Measurements from ENCODE around the gene OTOG. TPM values are rescaled to one million over a fixed set of nuclear protein-coding genes. Genes with fewer than 3 reads are reported as not detected.

The OTOG gene
- total RNA-seq, 1 donor from 2014 or later, result 1.5 TPM

GRCh38 chr11:17686231-17686980, 139.3 kb downstream of the OTOG start:
- Mint-ChIP-seq H3K9me3 (ENCODE audit: low read depth) (no peaks in the 10 kb centered on the region), H3K27ac (no peak overlapping the region), H3K4me3 (ENCODE audit: low read depth) (no peak overlapping the region), H3K27me3 (peaks cover 35% of the 10 kb centered on the region), H3K4me1 (ENCODE audit: low read depth) (no peaks in the 10 kb centered on the region), H3K36me3 (ENCODE audit: insufficient read depth) (no peaks in the 10 kb centered on the region)
- no peak for DNase-seq (ENCODE audit: low spot score, unreplicated experiment)
- no peak for TF ChIP-seq CTCF (IDR thresholded peaks at IDR 0.05; ENCODE audit: unreplicated experiment)

GRCh38 chr11:17687946-17688670, 141.0 kb downstream of the OTOG start:
- TF ChIP-seq CTCF (IDR thresholded peaks at IDR 0.05; ENCODE audit: unreplicated experiment), result no peak
- Mint-ChIP-seq H3K4me1 (ENCODE audit: low read depth) (no peaks in the 10 kb centered on the region), H3K36me3 (ENCODE audit: insufficient read depth) (no peaks in the 10 kb centered on the region), H3K27me3 (peaks cover 29% of the 10 kb centered on the region), H3K9me3 (ENCODE audit: low read depth) (no peaks in the 10 kb centered on the region), H3K27ac (no peak overlapping the region), H3K4me3 (ENCODE audit: low read depth) (no peak overlapping the region)
- no peak for DNase-seq (ENCODE audit: low spot score, unreplicated experiment)

GRCh38 chr11:17691550-17691949, 144.5 kb downstream of the OTOG start:
- no peak for TF ChIP-seq CTCF (IDR thresholded peaks at IDR 0.05; ENCODE audit: unreplicated experiment)
- no peaks in the 10 kb centered on the region for H3K9me3 Mint-ChIP-seq (ENCODE audit: low read depth)
- H3K27ac Mint-ChIP-seq, result no peak overlapping the region
- H3K4me3 Mint-ChIP-seq (ENCODE audit: low read depth), result no peak overlapping the region
- no peaks in the 10 kb centered on the region for H3K36me3 Mint-ChIP-seq (ENCODE audit: insufficient read depth)
- H3K27me3 Mint-ChIP-seq, result peaks cover 13% of the 10 kb centered on the region
- no peak for DNase-seq (ENCODE audit: low spot score, unreplicated experiment)
- H3K4me1 Mint-ChIP-seq (ENCODE audit: low read depth), result peaks cover 5% of the 10 kb centered on the region

GRCh38 chr11:17691976-17692375, 144.9 kb downstream of the OTOG start:
- H3K36me3 Mint-ChIP-seq (ENCODE audit: insufficient read depth), result no peaks in the 10 kb centered on the region
- no peak for TF ChIP-seq CTCF (IDR thresholded peaks at IDR 0.05; ENCODE audit: unreplicated experiment)
- DNase-seq (ENCODE audit: low spot score, unreplicated experiment), result no peak
- H3K4me3 Mint-ChIP-seq (ENCODE audit: low read depth), result no peak overlapping the region
- H3K27me3 Mint-ChIP-seq, result peaks cover 13% of the 10 kb centered on the region
- H3K4me1 Mint-ChIP-seq (ENCODE audit: low read depth), result peaks cover 5% of the 10 kb centered on the region
- no peaks in the 10 kb centered on the region for H3K9me3 Mint-ChIP-seq (ENCODE audit: low read depth)
- H3K27ac Mint-ChIP-seq, result no peak overlapping the region

GRCh38 chr11:17692931-17693330, 145.9 kb downstream of the OTOG start:
- H3K27ac Mint-ChIP-seq, result no peak overlapping the region
- TF ChIP-seq CTCF (IDR thresholded peaks at IDR 0.05; ENCODE audit: unreplicated experiment), result no peak
- DNase-seq (ENCODE audit: low spot score, unreplicated experiment), result no peak
- H3K4me1 Mint-ChIP-seq (ENCODE audit: low read depth), result peaks cover 5% of the 10 kb centered on the region
- peaks cover 17% of the 10 kb centered on the region for H3K27me3 Mint-ChIP-seq
- no peaks in the 10 kb centered on the region for H3K9me3 Mint-ChIP-seq (ENCODE audit: low read depth)
- H3K36me3 Mint-ChIP-seq (ENCODE audit: insufficient read depth), result no peaks in the 10 kb centered on the region
- no peak overlapping the region for H3K4me3 Mint-ChIP-seq (ENCODE audit: low read depth)

Measured in progenitor cell of endocrine pancreas (in vitro differentiated cells).